Globus pallidus (tissue), 1 donor: ENCODE data around the gene ZBTB16.

ENCODE experiments used
- DNase-seq: peaks from one replicate; pipeline ENCODE4 v3.0.0-alpha.2; 2015; ENCODE audit warnings: low spot score

ZBTB16 gene

DNA sequence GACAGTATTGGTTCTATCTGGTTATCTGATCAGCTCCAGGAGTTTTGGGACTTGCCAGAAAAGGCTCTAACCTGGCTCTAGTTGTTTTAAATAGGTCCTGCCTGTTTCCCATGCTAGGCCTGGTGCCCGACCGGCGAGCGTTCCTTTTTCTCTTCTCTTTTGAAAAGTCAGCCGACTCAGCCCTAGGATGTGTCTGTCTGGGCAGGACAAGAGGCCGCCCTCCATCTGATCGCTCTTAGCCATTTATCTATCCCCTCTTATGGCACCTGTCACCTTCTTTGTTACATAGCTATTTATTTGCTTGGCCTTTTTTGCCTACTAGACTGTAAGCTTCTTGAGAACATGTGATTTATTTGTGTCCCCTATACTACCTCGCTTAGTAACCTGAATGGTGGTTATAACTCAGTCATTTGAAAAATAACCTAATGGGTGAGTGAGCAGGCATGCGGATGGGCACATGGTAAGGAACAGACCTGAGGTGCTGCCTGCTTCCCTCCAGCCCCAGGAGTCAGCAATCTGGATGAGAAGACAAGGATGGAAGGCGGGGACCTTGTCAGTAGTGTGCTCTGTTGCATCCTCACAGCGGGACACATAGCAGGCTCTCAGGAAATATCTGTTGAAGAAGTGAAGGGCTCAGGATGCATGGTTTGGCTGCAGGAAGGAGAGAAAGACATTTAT, 108.4 kb downstream of the ZBTB16 start:
- DNase-seq, result peak; percentile 29

DNA sequence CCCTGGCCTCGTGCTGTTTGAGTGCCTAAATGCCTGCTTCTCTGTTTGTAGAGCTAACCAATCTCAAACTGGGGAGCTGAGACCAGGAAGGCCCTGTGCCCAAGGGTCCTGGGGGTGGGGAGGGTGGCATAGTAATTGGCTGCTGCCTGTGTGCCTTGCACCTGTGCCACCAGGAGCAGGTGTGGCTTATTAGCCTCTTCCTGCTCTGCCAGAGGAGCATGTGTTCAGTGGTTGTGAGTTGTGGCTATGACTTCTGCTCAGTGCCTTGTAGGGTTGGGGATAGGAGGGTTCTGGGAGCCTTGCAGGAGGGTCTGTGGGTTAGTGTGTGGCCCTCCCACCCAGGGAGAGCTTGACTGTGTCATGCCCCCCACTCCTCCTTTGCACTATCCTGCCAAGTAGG, 109.2 kb downstream of the ZBTB16 start:
- no peak for DNase-seq

DNA sequence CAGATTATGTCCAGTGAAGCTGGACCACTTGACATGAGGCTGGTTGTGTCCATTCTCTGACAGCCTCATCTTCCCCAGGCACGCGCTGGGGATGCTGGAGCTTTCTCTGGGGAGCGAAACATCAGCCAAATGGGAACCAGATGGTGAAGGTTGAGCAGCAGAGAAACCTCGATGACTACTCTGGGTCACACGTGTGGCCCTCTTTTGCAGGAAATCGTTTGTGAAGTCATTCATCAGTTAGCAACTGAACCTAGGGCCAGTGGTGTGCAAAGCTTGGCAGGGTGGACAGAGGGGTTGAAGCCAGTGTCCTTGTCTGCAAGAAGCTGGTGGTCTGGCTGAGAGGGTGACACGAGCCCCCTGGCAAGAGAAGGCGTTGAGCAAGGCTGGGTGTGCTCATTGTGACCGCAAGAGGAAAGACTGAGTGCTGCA, 109.8 kb downstream of the ZBTB16 start:
- DNase-seq, result no peak

DNA sequence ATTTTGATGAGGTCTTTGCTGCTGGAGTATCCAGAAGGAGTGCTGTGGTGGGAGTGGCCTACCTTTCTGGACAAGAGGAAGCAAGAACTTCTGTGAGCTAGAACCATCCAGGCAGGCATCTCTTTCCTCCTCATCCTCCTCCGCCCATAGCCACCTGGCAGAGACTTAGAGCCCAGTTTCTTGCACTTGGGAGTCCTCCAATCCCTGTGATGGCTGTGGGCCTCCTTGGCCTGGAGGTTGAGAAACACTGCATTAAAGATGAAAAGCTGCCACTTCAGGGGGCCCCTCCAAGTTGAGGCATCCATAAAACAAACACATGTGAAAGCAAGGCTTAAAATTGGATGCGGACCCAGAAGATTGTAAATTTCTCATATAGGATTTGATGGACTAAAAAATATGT, 110.3 kb downstream of the ZBTB16 start:
- no peak for DNase-seq

DNA sequence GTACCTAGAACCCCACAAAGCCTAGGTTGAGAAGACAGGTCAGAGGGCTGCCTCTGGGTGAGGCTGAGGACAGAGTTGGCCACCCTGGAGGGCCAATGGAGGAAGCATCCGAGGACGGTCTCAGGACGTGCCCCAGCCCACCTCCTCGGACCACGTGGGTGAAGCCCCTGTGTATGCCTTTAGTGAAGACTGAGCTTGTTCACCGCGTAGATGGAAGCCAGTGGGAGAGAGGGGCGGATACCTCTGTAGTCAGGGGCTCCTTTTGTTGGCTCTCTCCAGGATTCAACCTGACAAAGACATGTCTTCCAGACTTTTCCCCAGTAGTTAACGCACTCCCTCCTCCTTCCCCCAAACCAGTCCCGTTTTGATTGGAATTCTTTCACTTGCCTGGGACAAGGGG, 110.7 kb downstream of the ZBTB16 start:
- DNase-seq, result no peak

DNA sequence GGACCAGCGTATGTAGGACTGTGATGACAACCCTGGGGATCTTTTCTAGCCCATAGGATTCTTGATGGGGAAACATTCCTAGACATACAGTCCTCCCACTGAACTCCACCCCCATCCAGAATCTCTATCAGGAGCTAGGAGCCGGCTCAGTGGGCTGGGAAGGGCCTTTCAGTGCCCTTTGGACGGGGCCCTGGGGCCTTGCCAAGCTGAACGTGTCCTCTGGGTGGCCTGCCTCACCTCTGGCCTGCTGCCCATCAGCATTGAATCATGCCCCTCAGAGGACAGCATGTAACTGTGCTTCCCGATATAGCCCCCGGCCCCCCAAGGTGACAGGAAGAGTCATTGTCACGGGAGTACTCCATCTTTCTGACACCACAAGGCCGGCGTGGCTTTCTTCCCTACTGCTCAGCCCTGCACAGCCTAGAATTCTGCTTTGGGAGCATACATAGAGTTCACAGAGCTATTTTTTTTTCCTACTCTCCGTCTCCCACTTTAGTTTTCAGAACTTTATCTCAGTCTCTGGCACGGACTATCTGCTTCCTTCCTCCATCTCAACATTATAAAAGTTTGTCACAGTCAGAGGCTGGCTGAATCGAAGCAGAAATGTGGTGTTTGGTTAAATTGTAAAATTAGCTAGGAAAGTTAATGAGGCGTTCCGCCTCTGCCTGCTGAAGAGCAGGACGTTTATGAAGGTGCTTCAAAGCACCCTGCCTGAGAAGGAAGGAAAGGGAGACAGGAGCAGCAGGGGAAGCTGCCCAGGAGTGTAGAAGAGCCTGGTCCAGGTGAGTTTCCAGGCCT, 111.9 kb downstream of the ZBTB16 start:
- no peak for DNase-seq

DNA sequence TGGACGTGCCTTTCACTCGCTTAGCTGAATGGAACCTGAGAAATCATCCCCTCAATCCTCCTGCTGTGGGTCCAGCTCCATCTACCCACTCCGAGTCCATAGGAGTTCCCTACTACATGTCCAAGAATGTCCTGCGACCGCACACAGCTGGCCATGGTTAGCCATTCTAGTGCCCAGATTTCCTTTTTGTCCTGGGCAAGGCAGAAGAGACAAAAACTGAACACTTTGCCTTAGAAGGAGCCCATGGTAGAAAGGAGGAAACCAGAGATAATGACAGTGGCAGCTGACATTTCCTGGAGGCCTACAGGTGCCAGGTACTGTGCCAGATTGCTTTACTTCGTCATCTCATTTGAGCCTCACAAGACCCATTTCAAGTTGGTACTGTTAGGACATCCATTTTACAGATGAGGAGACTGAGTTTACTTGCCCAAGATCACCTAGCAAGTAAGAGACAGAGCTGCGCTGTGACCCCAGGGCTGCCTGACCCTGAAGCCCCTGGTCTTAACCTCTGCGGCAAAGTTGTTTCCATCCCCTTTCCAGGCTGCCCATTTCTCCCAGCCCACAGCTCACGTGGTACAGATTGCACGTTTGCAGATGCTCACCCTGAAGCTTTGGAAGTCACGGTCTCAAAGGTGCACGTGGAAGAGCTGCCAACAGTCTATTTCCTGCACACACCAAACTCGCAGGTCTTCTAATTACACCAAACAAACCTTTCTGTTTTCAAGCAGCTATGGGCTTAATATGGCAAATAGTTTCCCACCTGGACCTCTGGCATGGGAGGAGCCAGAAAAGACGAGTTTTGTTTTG, 112.7 kb downstream of the ZBTB16 start:
- DNase-seq, result no peak

DNA sequence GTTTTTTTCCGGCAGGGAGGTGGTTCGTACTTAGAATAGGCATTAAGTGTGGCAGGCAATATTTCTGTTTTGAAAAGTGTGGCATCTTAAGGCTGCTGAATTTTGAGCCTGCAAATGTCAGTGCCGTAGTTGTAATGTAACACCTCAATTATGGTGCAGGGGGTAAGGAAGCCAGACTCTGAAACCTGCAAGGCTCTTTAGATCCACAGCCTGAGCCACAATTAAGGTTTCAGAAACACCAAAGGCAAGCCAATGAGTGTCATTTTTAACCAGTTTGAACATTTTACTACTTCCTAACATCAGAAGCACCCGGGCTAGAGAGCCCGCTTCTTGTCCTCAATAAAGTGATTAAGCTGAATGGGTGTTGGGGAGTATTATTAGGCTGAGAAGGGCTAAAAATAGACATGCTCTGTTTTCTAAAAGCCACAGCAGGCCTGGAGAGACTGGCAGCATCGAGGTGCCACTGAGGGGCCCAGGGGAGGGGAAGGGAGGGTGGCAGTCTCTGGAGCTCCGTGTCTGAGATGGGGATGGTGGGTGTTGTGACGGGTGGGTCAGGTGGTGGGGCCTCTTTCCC, 113.4 kb downstream of the ZBTB16 start:
- peak; percentile 33 for DNase-seq

DNA sequence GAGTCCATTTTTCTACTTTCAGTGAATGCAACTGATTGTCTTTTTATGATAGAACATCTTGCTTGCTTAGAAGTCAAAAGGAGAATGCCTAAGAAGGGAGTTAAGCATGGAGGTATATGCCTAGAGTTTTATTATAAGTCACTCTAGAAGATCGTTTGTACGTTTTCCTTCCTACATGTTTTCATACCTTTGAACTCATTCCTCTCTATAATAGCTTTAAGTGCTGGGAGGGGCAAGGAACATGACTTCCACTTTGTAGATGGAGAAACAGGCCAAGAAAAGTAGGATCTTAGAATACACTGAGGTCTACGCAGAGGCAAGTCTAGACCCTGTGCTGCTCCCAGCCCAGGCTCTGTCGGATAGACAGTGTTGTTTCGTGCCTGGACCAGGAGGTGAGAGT, 114.3 kb downstream of the ZBTB16 start:
- no peak for DNase-seq

DNA sequence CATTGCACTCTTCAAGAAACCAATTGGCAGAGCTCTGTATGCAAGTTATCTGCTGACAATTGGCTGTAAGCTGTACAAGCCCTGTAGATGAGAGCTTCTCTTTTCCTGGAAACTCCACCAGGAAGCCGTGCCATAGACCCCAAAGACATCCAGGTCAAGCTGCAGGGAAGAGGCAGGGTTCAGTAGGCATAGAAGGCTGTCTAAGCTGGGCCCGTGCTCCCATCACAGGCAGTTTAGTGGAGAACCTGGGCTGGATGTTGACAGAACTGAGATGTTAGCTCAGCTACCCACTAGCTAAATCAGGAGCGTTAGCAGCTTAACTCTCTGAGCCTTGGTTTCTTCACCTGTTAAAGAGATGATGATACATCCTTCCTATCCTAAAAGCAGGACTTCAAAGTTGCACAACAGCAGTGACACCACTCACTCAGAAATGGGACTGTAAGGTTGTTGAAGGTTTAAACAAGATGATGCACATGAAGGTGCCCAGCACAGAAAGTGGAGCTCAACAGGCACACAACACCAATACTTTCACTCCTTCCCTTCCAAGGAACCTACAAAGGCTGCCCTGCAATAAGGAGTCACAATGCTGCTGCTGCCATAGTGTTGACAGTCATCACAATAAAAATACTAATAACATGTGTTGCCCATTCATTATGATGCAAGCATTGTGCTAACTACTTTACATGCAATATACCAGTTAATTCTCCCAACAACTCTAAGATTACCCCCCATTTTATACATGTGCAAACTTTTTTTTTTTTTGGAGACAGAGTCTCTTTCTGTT, 115.4 kb downstream of the ZBTB16 start:
- DNase-seq, result no peak

DNA sequence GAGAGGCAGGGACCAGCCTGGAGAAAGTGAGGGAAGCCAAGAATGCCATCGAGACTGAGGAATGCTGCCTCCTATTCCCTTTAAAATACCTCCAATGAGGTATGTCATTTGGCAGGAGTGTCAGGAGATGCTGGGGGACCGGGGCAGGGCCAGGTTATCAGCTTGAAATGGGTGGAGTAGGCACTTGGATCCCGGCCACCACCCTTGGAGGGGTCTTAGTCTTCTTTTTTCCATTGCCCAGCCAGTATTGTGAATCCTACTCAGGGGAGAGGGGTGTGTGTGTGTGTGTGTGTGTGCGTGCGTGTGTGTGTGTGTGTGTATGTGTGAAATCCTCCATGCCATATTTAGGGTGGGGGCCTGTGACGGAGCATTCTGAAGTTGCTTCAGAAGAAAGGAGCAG, 116.2 kb downstream of the ZBTB16 start:
- DNase-seq, result no peak

DNA sequence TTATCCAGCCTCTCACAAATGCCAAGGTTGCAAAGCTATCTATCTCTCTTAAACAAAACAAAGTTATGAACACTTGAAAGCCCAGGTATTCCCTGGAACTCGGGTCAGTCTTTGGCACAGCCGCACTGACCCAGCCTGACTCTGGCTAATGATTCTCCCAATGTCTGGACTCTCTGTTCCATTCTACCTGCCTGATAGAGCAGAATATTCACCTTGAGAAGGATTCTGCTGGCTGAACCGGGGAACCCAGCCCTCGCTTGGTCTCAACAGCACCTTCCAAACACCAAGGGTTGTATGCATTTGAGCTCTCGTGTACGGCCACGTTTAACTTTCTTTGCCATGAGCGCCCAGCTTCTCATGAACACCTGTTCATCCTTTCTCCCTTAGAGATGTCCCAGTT, 116.8 kb downstream of the ZBTB16 start:
- DNase-seq, result no peak

DNA sequence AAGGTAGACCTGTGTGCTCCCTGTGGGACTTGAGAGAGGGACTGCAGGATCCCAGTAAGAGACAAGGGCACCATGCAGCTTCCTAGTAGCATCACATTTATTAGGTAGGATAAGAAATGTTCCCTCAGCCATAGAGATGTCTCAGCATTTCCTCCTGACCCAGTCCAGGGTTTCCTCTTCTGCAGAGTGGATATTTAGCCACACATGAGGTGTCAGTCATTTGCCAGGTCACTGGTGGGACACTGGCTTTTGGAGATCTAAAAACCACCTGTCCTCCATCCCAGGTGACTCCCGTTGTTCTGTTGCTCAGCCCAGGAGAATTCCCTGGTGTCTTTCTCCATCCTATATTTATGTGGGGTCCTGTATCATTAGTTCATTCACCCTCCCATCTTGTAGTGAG, 119.1 kb downstream of the ZBTB16 start:
- no peak for DNase-seq

DNA sequence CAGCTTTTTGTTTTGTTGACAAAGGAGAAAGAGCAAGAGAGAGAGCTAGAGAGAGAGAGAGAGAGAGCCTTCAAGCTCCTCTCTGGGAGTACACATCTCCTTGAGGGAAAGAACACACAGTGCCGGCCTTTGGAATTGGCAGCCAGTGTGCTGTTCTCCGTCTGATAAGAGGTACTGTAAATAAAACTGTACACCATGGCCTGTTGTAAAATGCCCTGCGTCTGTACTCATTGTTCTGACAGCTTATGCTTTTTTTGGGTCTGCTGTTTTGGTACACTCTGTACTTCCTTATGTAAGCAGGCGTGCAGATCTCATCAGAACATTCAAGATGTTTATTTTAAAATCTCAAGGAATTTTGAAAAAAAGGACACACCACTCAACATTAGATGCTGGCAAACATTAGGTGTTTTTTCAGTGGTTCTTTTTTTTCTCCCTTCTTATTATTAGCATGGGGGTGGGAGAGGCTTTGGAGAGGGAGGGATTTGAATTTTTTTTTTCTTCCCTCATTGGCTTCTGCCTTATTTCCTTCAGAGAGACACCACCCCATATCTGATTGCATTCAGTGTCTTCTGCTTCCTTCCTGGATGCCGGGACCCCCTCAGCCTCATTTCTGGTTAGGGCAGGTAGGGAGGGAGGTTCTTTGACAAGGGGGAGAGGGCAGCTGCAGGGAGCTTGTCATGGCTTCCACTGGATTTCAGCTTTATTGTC, 119.9 kb downstream of the ZBTB16 start:
- DNase-seq, result peak; percentile 46

DNA sequence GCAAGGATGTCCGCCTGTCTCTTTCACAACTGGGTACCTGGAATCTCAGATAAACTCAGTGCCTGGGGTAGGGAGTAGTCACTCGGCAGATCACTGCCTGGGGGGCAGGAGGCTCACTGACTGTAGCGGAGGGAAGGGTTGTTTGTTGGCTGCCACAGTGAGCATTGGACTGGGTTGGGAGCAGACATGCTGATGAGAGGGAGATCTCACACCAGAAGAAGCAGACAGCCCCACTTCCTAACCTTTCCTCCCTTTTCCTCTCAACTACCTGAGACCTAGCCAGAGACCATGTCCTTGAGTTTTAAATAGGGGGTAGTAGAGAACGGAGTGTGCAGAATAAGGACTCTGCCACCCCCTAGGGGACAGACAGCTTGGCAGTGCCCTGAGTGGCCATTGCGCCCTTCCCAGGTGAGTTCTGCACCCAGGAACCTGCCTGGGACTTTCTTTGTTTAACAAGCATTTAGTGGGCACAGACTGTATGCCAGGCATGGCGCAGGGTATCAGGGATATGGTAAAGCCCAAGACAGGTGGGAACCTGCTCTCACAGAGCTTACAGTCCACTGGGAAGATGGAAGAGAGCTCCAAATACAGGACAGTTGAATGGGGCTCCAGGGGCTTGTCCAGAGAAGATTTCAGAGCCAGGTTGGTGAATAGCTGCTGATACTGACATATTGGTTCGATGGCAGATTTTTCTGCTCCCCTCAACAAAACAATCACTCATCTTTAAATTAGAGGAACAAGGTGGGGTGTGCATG, 121.0 kb downstream of the ZBTB16 start:
- peak; percentile 65 for DNase-seq

DNA sequence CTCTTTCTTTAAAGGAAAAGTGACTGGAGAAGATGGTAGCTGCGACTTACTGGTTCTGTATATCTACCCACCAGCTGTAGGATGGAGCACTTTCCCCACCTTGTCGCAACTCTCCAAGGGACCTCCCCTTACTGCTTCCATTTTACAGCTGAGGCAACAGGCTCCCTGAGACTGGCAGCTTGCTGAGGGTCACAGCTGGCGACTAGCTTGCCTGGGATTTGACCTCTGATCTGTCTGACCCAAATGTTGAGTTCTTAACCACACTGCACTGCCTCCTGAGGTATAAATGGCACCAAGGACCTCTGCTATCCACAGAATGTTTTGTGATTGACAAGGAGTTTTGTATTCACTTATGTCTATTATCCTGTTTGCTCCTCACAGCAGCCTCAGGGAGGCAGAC, 121.7 kb downstream of the ZBTB16 start:
- DNase-seq, result no peak

DNA sequence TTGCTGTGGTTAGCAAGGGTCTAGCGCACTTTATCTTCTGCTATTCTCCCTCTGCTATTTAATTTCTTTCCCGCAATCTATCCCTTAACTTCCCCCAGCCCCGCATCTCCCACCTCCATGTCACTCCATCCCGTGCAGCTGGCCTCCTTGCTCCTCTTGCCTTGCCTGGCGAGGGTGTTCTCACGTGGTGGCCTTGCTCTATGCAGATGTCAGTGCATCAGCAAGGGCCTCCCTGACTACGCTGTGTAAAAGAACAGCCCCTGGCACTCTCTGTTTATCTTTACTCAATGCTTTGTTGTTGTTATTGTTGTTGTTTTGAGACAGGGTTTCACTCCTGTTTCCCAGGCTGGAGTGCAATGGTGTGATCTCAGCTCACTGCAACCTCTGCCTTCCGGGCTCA, 122.2 kb downstream of the ZBTB16 start:
- no peak for DNase-seq

DNA sequence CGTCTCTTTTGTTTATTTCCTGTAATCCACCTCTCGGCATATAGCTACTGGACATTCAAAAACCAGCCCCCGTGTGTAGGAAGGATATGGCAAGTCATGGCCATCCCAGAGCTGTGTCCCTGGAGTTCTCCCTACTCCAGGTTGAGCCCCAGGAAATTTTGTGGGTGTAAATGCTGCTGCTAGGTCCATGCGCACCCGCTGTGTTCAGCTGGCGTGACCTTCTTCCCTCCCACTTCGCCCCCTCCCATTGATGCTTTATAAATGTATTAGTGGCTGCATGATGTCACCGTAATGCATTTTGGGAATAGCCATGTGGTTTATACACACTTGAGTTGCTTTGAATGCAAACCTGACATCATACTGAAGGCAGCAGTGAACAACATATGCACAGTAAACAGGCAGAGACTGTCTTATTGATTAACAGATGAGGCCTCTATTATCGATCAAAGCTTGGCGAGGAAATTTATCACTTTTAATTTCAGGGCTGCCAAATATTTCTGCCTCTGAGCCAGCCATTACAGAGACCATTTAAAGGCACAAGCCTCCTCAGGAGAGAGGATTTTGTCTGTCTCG, 123.0 kb downstream of the ZBTB16 start:
- no peak for DNase-seq

DNA sequence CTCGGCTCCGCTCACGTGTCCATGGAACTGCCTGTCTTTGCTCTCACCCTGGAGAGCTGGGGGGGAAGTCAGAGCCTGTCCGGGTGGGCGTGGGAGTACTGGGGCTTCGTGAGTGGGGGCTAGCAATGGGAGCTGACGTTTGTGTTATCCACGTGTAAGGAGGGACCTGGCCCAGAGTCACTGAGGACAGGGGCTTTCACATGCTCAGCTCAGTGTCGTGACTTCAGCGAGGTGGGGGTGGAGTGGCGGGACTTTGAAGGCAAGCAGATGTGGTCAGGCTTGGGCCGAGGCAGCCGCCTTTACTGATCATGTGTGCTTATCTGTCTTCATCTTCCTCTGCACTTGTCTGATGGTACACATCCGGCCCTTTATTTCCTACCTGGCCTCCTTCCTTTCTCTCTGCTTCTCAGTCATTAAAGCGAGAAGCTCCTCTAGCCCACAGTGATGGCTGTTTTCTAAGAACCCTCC, 123.6 kb downstream of the ZBTB16 start:
- no peak for DNase-seq

DNA sequence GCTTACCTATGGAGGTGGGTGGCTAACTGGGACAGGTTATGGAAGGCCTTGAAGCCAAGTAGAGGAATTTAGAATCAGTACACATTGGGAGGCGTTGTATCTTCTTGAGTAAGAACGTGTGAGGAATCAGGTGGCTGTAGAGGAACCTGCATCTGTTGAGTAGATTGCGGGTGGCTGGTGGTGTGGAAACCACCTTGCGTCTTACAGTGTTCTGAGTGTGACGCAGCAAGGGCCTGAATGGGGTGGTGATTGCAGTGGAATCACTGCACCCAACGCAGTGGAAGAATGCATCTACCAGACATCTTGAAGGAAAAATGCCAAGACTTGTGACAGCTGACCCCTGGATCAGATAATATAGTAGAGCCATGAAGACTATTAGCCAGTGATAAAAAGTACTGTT, 125.9 kb downstream of the ZBTB16 start:
- DNase-seq, result no peak
